Activated T-cell treated with anti-CD3 and anti-CD28 coated beads, Interleukin-2, amount 50 U/mL, for 48 hours (primary cell): ENCODE measurements around the gene TMEM132C.
"Not testable (repeated sequence)": the region's sequence is repeated elsewhere in the genome, so short reads cannot be mapped to it uniquely, and the experiment has no call there.

Experiments
- DNase-seq, 2 experiments: peaks; one replicate each; pipeline ENCODE4 v3.0.0-alpha.2; 2020

The TMEM132C gene

GRCh38 chr12:128424931-128425431, 158.0 kb downstream of the TMEM132C start:
- no peak for DNase-seq

GRCh38 chr12:128425666-128426331, 158.8 kb downstream of the TMEM132C start:
- no peak for DNase-seq

- DNase-seq: no peak
These were observed 159.5 kb downstream of the TMEM132C start for GRCh38 chr12:128426511-128426910.

DNA sequence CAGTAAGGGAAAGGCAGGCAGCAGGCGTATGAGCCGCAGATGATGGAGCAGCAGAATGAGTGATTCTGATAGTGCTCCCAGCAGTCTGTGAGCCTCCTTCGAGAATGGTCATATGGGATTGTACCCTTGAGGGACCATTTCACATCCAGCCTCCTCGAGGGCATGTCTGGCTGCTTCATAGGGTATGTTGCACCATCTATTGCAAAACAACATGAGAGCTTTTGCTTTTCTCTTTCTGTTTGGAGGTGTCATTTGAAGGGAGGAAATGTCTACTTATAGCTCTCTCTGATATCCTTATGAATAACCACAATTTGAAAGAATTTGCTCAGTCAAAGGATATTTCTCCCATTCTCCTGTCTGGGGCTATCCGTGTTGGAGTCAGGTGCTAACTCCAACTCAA, 172.8 kb downstream of the TMEM132C start:
- DNase-seq: no peak

- DNase-seq: no peak
These were observed 175.1 kb downstream of the TMEM132C start for GRCh38 chr12:128442096-128442495.

DNA sequence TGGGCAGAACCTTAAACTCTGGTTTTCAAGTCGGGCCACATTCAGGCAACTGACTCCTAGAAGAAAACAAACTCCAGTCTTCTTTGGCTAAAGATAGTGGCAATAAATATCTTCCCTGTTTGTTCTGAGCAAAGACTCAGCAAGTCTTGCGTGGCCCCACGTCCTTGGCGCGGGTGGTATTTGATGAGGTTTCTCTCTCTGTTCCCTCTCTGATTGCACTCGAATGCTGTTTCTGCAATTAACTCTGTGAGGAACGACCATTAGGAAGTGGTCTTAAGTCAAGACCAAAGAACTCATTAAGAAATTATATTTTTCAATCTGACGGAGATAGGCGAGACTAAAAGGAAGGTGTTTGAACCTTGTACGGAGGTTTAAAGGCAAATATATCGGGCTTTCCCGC, 177.6 kb downstream of the TMEM132C start:
- DNase-seq: no peak

GRCh38 chr12:128445415-128446127, 178.6 kb downstream of the TMEM132C start:
- no peak for DNase-seq

DNA sequence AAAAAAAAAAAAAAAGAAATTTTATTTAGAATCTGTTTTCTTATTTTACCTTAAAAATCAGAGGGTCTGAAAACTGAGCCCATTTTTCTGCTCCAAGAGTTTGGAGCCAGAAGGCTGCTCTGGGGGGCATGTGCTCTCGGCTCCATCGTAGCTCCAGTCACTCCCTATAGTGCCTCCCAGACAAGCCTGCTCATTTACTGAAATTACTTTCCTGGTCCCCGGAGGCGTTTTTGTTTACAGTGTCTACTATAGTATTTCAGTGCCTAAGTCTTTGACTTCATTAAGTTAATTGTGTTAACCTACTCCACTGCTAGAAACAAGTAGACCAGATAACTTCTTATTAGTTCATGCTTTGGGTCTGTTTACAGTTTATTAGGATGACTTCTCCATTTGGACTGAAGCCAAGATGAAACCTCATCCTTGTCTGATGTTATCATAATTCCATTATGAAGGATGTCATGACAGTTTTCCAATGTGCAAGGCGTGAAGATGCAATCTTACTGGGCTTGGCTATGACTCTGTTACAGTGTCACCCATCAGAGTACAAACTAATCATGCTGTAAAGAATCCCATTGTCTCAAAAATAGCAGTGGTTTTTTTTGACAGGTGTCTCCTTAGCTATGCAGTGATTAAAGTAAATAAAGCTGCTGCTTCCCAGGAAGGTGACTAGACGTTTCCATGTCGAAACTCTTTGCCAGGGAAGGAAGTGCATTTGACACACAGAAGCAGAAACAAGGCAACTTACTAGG, 182.3 kb downstream of the TMEM132C start:
- DNase-seq: no peak

- DNase-seq: no peak
These were observed 183.8 kb downstream of the TMEM132C start for GRCh38 chr12:128450810-128451209.

DNA sequence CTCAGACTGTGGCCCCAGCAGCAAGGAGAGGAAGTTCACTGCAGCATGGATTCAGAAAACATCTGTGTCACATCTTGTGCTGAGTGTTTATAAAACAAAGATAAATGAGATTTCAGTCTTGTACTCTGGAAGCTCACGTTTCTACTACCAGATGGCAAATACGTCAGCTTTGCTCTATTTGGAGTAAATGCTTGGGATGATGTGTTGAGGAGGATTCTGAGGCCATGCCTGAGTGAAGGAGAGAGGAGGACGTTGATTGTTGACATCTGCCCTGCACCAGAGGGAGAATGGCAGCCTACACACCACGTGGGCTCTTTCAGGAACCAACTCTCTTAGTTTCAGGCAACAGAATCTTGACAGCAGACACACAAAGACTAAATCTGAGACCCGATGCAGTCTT, 188.9 kb downstream of the TMEM132C start:
- DNase-seq: no peak

DNA sequence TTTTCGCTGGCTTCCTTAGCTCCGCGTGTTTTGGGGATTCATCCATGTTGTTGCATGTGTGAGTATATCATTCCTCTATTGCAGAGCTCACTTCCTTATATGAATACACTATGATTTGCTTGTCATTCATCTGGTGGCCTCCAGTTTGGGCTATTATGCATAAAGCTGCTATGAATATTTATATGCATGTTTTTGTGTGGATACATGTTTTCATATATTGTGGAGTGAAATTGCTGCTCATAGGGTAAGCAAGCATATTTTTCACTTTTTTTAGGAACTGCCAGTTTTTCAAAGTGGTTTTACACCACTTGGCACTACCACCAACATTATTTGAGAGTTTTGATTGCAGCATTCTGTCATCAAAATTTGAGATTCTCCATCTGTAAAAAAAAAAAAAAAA, 190.0 kb downstream of the TMEM132C start:
- no peak for DNase-seq

GRCh38 chr12:128458301-128458974, 191.5 kb downstream of the TMEM132C start:
- DNase-seq: no peak

GRCh38 chr12:128459067-128459466, 192.1 kb downstream of the TMEM132C start:
- no peak for DNase-seq

- DNase-seq: no peak
These were observed 196.9 kb downstream of the TMEM132C start for GRCh38 chr12:128463881-128464280.

GRCh38 chr12:128467882-128468281, 200.9 kb downstream of the TMEM132C start:
- DNase-seq: no peak

- no peak for DNase-seq
These were observed 202.0 kb downstream of the TMEM132C start for GRCh38 chr12:128468926-128469325.

DNA sequence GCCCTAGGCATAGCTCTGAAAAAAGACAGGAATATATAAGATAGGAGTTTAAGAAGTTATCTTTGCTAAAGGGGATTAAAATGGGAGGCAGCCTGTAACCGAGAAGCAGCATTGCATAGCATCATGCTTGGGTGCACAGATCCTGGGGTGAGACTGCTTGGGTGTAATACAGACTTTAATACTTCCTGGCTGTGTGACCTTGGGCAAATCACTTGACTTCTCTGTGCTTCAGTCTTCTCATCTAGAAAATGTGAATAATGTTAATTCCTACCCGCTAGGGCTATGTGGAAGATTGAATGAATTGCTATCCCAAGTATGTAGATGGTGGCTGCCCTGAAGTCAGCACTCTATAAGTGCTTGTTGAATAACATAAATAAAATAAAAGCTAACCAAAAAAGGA, 204.5 kb downstream of the TMEM132C start:
- no peak for DNase-seq

- no peak for DNase-seq
These were observed 207.9 kb downstream of the TMEM132C start for GRCh38 chr12:128474916-128475315.

DNA sequence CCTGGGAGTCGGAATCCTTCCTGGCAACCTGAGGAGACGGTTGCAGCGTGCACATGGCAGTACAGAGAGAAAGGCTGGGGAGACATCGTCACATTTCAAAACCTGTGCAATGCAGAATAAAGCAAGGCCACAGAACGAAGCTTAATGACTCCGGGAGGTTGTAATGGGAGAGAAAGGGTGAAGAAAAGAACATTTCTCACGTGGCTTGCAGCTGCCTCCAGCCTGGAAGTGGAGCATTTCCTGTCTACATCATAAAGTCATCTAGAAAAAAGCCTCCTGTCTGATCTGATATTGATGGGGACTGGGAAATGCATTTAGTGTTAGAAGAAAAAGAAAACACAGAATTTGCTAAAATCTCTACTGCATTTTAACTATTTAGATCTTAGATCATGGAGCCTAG, 209.3 kb downstream of the TMEM132C start:
- no peak for DNase-seq

DNA sequence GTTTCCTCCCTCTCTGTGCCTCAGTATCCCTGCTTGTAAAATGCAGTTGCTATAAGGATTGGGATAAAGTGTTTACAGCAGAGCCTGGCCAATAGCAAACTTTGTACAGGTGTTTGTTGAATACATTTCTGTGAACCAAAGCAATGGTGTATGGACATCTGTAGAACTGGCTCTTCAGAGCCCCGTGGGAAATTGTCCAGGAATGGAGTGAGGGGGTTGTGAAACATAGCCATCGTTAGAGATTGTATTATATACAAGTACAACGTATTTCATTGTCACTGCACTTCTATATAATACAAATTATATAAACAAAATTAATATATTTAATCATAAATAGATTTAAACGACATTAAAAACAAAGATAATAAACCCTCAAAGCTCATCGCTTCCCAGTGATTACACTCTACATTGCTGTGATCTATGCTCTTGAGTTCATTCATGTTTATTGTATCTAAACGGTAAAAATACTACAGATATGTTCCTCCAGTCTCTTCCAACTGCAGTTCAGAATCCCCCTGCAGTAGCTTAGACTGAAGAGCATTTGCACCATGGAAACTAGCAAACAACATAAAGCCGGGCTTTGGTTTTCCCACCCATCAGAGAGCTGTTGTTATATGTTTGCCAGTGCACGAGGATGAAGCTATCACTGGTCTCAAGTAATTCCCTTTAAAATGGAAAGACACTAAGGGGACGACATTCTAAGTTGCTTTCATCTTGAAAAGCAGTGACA, 216.7 kb downstream of the TMEM132C start:
- no peak for DNase-seq

GRCh38 chr12:128497376-128497775, 230.4 kb downstream of the TMEM132C start:
- not testable (repeated sequence) for DNase-seq

GRCh38 chr12:128507470-128507869, 240.5 kb downstream of the TMEM132C start:
- DNase-seq: no peak
